NCI-H82 treated with DMSO at 0.1 percent for 48 hours (cell line): ENCODE measurements around the gene SORL1.

Experiments
- DNase-seq: peaks from one replicate; lab custom pipeline; 2025; ENCODE audit not compliant: unreplicated experiment; lab: John Stamatoyannopoulos, UW

SORL1 gene

DNA sequence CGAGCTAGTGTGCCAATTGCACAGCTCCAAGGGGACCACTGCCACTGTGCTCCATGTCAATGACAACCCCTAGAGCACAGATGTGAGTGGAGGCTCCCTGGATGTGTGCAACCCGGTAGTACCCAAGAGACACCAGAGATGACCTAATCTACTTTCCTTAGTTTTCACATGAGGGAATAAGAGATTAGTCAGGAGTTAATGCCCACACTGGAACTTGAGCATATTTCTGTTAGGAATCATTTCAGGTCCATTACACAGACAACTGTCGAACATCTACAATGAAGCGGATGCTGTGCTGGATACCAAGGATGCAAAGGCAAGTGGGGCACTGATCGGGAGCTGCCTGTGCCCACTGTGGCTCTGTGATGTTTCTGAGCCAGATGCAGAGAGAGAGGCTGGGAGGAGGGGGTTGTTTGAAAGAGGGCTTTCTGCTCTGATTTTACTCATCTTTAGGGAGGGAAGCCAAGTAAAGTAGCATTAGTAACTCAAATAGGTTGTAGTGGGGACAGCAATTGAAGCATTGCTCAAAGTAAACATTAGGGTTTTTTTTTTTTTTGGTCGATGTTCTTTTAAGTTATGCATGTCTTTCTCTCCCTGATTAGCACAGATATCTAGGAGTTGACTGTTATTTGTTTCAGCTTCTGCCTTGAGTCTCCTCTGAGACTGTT, 83.1 kb downstream of the SORL1 start:
- DNase-seq, result no peak

GRCh38 chr11:121536126-121536525, 84.0 kb downstream of the SORL1 start:
- no peak for DNase-seq

DNA sequence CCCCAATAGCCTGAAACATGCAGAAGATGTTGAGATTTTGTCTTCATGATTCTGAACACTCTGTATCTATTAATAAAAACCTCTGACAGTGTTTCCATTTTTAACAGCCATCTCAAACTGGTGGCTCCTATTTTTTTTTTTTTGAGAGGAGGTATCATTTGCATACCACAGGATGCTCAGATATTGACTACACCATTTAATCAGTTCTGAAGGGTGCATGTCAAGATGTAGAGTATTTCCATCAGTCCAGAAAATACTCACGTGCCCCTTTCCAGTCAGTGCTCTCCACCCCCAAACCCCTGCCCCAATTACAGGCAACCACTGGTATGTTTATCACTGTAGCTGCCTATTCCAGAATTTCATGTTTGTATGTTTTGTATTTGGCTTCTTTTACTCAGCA, 85.9 kb downstream of the SORL1 start:
- no peak for DNase-seq

DNA sequence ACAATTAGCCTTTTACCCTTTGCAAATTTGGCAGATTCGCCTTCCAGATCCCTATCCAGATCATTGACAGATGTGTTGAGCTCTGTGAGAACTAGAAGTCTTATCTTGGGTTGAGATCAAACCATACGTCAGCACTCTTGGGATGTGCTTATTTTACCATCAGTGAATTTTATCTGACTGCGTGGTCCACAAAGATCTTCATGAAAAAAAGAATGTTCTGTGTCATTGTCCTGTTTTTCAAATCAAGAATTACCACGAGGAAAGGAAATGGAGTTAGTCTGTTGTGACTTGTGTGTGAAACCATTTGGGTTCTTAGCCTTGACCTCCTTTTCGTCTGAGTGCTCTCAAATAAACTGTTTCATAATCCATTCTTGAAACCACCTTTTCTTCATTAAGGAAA, 86.9 kb downstream of the SORL1 start:
- no peak for DNase-seq

DNA sequence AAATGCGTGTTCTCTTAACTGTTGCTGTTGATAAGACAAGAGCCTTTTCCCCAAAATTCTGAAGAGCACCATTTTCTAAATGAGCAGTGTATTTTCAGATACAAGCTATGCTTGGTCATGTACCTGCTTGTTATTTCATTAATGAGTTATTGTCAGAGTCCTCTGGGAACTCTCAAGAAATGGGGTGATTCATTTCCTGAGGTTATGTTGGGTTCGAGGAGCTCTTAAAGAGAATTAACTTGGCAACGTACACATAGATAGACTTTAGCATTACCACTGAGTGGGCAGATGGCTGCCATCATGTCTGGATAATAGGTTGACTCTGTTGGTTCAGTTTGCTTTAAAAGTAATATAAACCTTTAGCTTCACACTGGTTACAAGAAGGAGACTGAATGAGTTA, 88.5 kb downstream of the SORL1 start:
- DNase-seq, result no peak

- no peak for DNase-seq
Observed at GRCh38 chr11:121543836-121544380, 91.8 kb downstream of the SORL1 start.

- DNase-seq, result no peak
Observed at GRCh38 chr11:121544956-121545355, 92.8 kb downstream of the SORL1 start.

DNA sequence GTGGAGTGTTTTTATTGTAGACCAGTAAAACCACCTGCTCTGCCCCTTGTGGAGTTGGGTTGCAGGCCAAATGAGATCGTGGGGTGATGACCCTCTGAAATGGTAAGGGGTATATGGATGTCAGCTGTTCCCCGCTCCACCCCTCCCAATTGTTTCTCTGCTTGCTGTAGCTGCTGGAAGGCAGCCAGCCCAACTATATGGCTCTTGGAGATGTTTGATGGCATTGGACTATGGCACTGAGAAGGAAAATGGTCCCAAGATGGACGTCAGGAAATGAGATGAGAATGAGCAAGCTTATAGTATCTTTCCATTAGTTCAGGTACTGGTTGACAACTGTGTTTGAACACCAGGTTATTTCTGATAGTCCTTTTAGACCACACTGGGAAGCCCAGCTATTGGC, 95.5 kb downstream of the SORL1 start:
- DNase-seq, result no peak

DNA sequence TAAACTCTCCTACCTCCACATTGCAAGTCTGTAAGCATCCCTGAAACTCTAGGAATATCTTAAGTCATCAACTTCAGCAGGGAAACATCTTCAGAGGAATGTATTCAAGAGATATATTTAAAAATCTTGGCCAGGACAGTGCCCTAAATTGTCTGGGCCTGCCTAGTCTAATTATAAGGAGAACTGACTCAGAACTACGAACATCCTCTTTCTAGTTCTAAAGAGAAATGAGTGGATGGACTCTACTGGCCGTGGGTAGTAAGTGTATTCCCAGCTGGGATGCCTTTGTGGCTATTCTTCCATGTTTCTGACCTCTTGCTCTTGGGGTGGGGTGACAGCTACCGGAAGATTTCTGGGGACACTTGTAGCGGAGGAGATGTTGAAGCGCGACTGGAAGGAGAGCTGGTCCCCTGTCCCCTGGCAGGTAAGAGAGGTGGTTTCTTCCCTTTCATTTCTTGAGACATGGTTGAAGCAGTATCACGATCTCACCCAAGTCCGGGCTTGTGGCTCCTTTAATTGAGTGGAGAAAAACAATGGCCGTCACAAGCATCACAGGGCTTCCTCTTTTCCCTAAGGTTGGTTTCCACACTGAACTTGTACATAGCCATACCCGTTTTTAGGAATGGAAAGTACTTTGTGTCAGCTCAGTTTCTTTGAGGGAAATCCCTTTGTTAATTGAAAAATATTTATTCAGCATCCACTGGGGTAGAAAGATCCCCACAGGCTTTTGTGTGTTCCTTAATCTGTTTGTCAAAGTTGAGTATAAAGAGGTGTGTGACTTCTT, 98.3 kb downstream of the SORL1 start:
- no peak for DNase-seq

- DNase-seq, result no peak
Observed at GRCh38 chr11:121551463-121551862, 99.3 kb downstream of the SORL1 start.

DNA sequence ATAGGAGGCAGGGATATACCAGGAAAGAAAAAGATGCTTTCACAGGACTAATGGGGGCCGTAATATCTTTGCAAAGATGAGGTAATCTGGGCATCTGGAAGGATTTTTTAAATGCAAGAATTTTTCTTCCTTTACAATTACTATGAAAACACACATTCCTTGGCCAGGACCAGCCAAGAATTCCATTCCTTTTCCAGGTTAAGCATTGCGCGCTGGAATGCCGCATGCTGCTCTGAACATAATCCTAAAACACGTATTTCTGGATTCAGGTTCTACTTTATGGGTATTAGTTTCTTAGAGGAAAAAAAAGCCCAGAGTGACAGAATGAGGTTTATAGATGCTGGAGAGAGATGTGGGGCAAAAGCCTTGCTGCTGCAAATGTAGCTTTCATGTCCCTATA, 100.0 kb downstream of the SORL1 start:
- no peak for DNase-seq

DNA sequence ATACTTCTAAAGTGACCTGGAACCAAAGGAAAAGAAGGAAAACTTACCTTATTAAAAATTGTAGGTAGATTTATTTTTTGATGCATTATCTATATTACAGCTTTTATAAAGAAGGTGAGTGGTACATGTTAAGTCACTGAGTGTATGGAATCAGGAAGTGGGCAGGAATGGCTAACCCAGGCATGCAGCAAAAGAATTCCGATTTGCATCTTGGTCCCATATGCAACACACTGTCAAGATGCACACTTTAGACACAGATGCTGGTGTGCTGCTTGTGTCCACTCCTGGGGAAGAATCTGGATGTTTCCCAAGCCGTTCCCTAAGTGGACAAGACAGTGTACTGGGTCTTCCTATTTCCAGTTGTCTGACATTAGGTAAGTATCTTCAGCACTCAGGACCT, 100.5 kb downstream of the SORL1 start:
- no peak for DNase-seq

- DNase-seq, result no peak
Observed at GRCh38 chr11:121553389-121553788, 101.3 kb downstream of the SORL1 start.

DNA sequence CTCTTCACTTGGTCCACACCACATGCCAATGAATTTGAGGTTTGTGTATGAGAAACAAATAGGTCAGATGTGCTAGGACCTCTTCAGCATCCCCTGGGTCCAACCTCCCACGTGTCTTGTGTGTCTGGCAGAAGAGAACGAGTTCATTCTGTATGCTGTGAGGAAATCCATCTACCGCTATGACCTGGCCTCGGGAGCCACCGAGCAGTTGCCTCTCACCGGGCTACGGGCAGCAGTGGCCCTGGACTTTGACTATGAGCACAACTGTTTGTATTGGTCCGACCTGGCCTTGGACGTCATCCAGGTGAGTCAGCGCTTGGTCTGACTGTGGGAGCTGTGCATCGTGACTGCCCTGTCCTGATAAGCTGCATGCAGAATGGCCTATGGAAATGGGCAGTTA, 101.7 kb downstream of the SORL1 start:
- DNase-seq, result no peak

GRCh38 chr11:121554552-121554951, 102.4 kb downstream of the SORL1 start:
- DNase-seq, result no peak

DNA sequence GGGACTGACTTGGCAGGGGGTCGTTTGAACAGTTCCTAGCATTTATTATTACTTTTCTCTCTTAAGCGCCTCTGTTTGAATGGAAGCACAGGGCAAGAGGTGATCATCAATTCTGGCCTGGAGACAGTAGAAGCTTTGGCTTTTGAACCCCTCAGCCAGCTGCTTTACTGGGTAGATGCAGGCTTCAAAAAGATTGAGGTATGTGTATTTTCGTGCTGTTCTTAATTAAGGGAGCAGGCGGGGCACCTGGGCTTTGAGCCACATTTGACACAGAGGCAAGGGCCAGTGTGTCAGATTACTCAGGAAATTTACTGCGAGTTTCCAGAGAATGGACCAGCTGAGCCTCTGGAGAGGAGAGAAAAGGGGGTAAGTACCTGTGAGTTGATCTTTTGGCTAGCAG, 103.0 kb downstream of the SORL1 start:
- DNase-seq, result no peak

- no peak for DNase-seq
Observed at GRCh38 chr11:121556937-121557336, 104.8 kb downstream of the SORL1 start.

- no peak for DNase-seq
Observed at GRCh38 chr11:121557348-121557747, 105.2 kb downstream of the SORL1 start.

GRCh38 chr11:121559606-121560200, 107.6 kb downstream of the SORL1 start:
- no peak for DNase-seq

DNA sequence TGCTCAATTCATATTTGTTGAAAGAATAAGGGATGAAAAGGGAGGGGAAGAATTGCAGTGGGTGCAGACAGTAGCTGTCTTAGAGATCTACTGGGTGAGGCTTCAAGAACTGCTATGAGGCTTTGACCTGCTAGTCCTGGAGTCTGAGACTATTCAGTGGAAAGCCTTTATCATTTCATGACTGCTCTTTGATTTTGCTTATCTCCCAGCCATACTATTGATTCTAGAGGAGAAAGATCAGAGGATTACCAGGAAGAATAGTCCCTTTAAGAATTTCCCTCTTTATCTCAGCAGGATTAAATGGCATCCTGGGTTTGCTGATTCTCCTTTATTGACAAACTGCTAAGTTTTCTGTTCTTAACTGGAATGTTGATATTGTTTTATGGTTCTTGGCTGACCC, 108.1 kb downstream of the SORL1 start:
- DNase-seq, result no peak

DNA sequence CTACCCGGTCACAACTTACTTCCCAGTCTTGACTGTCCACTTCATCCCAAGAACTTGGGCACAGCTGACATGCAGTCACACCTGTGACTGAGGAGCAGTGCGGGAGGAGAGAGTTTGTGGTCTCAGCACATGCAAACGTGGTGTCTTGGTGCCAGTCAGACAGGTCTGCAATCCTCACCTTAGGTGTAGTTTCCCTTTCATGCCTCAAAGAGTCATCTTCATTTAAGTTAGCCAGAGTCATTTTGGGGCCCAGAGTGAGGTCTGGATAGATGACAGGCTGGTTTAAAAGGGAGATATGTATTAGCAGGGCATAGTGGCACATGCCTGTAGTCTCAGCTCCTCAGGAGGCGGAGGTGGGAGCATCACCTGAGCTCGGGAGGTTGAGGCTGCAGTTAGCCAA, 109.1 kb downstream of the SORL1 start:
- no peak for DNase-seq

- no peak for DNase-seq
Observed at GRCh38 chr11:121561716-121562115, 109.6 kb downstream of the SORL1 start.
